Keratinocyte (primary cell): Measurements from ENCODE around the gene SCYGR8.
"Not testable (repeated sequence)": the region's sequence is repeated elsewhere in the genome, so short reads cannot be mapped to it uniquely, and the experiment has no call there.

Experiments used
- CTCF ChIP-seq, 3 experiments: IDR thresholded peaks in 1 of 3; conservative IDR thresholded peaks in 1 of 3; optimal IDR thresholded peaks in 1 of 3; 2 replicates in 2 of 3; 3 replicates in 1 of 3; pipeline versions ENCODE3 to v1.5.1; 2011; ENCODE audit warnings: low read length in 3 of 3, mild to moderate bottlenecking in 3 of 3, moderate library complexity in 2 of 3, control low read depth in 1 of 3, inconsistent platforms in 1 of 3; ENCODE audit not compliant: insufficient read depth in 2 of 3; ENCODE audit errors: extremely low read depth in 1 of 3
- EZH2 ChIP-seq: IDR thresholded peaks from one replicate; pipeline ENCODE4 v1.6.1; 2012; ENCODE audit warnings: inconsistent platforms, mild to moderate bottlenecking, low read length, moderate library complexity

GRCh38 chr2:227756261-227756660, 10.6 kb downstream of the SCYGR8 start:
- not testable (repeated sequence) for TF ChIP-seq CTCF (optimal IDR thresholded peaks at IDR 0.05 in 1 of 3, IDR thresholded peaks at IDR 0.05 in 1 of 3, conservative IDR thresholded peaks at IDR 0.05 in 1 of 3; ENCODE audit: extremely low read depth in 1 of 3, insufficient read depth in 2 of 3, low read length in 3 of 3); EZH2
